ENCODE data around the gene GRIK4.
A peak's percentile ranks its signal among the peaks of the same experiment; 100 is the strongest.

Gene GRIK4

DNA sequence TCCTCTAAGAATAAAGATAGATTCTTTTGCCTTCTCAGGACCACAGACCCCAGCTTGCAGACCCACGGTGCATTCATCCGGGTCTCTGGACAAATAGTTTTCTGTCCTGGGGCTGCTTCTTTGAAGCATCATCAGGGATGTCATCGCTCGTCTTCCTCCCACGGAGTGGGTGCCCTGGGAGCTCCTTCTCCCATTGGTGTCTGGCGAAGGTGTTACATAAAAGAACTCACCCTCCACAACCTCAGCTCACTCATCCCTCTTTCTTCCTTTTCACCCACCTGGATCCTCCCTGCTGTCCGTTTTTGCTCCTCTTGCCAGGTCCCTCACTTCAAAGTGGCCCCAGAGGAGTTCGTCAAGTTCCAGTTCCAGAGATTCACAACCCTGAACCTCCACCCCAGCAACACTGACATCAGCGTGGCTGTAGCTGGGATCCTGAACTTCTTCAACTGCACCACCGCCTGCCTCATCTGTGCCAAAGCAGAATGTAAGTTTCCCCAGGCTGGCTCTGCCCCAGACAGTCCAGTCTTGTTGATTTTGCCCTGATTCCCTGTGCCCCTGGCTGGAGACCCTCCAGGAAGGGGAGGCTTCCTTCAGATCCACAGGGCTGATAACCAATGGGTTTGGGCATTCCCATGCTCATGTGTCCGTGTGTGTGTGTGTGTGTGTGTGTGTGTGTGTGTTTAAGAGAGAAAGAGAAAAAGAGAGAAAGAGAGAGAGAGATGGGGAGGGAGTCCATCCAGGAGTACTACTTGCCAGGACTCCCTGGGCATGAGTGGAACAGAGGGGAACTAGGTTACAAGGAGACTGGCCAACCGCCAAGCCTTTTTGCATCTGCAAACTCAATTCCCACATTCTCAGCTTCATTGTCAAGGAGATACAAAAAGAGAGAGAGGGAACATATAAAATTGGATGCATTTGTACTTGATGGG is 308.2 kb downstream of the GRIK4 start:
- H3K27me3 Mint-ChIP-seq: peaks cover 36 to 60% of the 10 kb centered on the region in 2 donors
- no peaks in the 10 kb centered on the region for H3K9me3 Mint-ChIP-seq
- no peaks in the 10 kb centered on the region for H3K36me3 Mint-ChIP-seq (ENCODE audit: insufficient read depth)
- ATAC-seq (replicated peaks) (no peak), DNase-seq (no peak)
- no peak overlapping the region for H3K4me3 Mint-ChIP-seq
- peaks cover 0 to 12% of the 10 kb centered on the region in 2 donors for H3K4me1 Mint-ChIP-seq (ENCODE audit: low read depth in 2 of 2)
- H3K27ac Mint-ChIP-seq: no peak overlapping the region

DNA sequence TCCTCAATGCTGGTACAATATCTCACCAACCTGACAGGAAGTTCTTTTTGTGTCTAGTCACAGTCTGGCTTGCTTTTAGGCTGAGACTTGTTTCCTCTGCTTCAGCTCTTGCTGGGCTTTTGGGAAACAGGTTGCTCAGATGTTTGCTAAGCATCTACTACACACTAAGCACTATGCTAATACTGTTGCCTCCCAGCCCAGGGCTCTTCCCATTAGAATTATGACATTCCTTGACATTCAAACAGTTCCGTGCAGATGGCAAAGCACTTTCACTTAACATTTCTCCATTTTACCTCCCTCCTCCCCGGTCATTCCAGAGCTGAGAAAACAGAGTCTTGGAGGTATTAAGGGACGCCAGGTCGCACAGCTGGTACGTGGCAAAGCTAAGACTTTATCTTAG is 311.6 kb downstream of the GRIK4 start:
- Mint-ChIP-seq H3K9me3 (no peaks in the 10 kb centered on the region), H3K36me3 (ENCODE audit: insufficient read depth) (no peaks in the 10 kb centered on the region), H3K27me3 (peaks cover 25 to 55% of the 10 kb centered on the region in 2 donors), H3K27ac (no peak overlapping the region), H3K4me3 (no peak overlapping the region), H3K4me1 (ENCODE audit: low read depth in 2 of 2) (peaks cover 0 to 7% of the 10 kb centered on the region in 2 donors)
- ATAC-seq (replicated peaks) (no peak), DNase-seq (no peak)

DNA sequence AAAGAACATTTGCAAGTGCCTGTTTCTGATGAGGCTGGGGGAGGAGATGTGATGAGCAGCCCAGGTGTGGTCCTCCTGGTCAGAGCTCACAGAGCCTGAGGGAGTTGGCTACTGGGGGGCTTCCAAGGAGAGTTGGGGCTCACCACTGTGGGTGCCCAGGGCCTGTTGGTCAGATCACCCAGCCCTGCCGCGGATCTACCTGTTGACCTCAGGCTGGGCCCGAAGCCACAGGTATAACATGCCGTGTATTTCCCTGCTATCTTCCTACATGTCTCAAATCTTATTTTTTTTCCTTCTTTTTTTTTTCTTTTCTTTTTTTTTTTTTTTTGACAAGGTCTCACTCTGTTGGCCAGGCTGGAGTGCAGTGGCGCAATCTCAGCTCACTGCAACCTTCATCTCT is 312.7 kb downstream of the GRIK4 start:
- Mint-ChIP-seq H3K9me3 (no peaks in the 10 kb centered on the region), H3K4me3 (no peak overlapping the region), H3K36me3 (ENCODE audit: insufficient read depth) (no peaks in the 10 kb centered on the region), H3K27me3 (peaks cover 15 to 55% of the 10 kb centered on the region in 2 donors), H3K27ac (no peak overlapping the region), H3K4me1 (ENCODE audit: low read depth in 2 of 2) (peaks cover 0 to 1% of the 10 kb centered on the region in 2 donors)
- no peak for DNase-seq
- ATAC-seq (replicated peaks): no peak

DNA sequence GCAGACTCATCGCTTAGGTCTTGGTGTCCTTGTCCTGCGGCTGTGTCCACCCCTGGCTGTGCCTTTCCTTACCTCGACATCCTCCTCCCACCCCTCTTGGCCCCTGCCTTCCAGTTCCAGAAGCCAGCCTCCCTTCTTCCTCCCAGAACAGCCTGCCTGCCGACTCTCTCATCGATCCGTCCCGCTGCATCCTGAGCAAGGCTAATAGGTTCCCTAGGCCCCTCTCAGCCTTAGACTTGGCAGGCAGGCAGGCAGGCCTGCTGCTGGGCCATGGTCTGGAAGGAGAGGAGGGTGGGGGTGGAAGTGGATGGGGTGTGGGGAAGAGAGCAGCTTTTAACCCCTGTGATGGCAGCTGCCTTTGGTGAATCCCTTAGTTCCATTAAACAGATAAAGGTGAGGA is 315.6 kb downstream of the GRIK4 start:
- Mint-ChIP-seq H3K27me3 (peaks cover 5 to 67% of the 10 kb centered on the region in 2 donors), H3K9me3 (no peaks in the 10 kb centered on the region), H3K36me3 (ENCODE audit: insufficient read depth) (no peaks in the 10 kb centered on the region), H3K4me1 (ENCODE audit: low read depth in 2 of 2) (no peaks in the 10 kb centered on the region), H3K27ac (no peak overlapping the region), H3K4me3 (no peak overlapping the region)
- ATAC-seq (replicated peaks) (no peak), DNase-seq (no peak)

DNA sequence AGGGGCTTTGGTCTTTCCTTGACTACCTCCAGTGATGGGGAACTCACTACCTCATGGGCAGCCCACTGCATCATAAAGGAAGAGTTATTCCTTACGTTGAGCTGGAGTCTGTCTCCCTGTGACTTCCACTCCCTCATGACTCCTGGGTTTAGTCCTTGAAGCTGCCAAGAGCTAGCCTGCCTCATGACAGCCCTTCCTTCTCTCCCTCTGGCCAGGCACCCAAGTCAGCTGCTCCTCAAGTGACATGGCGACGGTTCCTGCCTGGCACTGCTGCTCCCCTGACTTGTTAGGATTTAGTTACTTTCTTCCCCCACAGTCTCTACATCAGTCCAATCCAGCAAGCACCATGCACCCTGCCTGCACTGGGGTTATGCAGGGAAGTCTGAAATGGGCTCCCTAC is 316.3 kb downstream of the GRIK4 start:
- Mint-ChIP-seq H3K4me3 (no peak overlapping the region), H3K27ac (no peak overlapping the region), H3K27me3 (peaks cover 5 to 73% of the 10 kb centered on the region in 2 donors), H3K36me3 (ENCODE audit: insufficient read depth) (no peaks in the 10 kb centered on the region), H3K9me3 (no peaks in the 10 kb centered on the region), H3K4me1 (ENCODE audit: low read depth in 2 of 2) (no peaks in the 10 kb centered on the region)
- DNase-seq (no peak), ATAC-seq (replicated peaks) (no peak)

DNA sequence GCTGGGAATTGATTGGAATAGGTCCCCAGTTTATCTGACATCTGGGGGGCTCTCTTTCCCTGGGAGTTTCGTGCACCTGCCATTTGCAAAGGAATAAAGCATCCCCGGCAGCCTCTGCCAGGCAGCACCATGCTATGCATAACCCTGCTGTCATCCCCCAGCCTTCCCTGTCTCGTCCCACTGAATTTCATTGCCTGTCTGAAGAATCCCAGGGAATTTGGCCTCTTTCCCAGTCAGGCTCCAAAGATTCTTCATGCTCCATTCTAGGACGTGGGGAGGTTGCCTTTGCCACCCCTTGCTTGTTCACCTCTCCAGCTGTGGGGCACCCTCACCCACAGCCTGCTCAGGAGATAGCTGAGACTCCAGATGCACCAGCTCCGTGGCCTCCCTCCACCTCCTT is 317.3 kb downstream of the GRIK4 start:
- Mint-ChIP-seq H3K27me3 (peaks cover 12 to 75% of the 10 kb centered on the region in 2 donors), H3K9me3 (no peaks in the 10 kb centered on the region), H3K36me3 (ENCODE audit: insufficient read depth) (no peaks in the 10 kb centered on the region), H3K27ac (no peak overlapping the region), H3K4me3 (no peak overlapping the region), H3K4me1 (ENCODE audit: low read depth in 2 of 2) (peaks cover 0 to 4% of the 10 kb centered on the region in 2 donors)
- DNase-seq: no peak
- no peak for ATAC-seq (replicated peaks)

DNA sequence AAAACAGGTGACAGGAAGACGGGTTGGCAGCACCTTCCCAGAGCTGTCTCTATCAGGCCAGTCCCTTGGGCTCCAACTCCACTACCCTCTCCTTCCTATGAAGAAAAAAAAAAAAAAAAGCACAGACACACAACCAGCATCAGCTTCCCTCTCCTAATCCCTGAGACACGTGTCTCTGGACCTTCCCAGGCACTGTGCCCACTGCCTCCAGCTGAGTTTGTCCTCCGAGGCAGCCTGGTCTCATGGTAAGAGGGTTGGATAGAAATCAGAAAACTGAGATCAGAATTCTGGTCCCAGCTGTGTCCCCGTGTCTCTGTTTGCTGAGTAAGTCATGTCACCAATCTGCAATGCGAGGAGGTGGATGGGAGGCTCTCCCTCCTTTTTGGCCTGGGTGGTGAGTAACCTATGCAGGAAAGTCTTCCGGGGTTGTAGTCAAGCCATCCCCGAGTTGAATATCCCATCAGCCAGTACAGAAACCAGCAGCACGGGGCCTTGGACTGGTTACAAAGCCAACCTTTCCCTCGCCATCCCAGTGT is 318.6 kb downstream of the GRIK4 start:
- no peak overlapping the region for H3K27ac Mint-ChIP-seq
- peaks cover 0 to 4% of the 10 kb centered on the region in 2 donors for H3K4me1 Mint-ChIP-seq (ENCODE audit: low read depth in 2 of 2)
- H3K4me3 Mint-ChIP-seq: no peak overlapping the region
- ATAC-seq (replicated peaks): no peak
- peaks cover 12 to 79% of the 10 kb centered on the region in 2 donors for H3K27me3 Mint-ChIP-seq
- no peaks in the 10 kb centered on the region for H3K36me3 Mint-ChIP-seq (ENCODE audit: insufficient read depth)
- no peaks in the 10 kb centered on the region for H3K9me3 Mint-ChIP-seq
- DNase-seq: no peak

DNA sequence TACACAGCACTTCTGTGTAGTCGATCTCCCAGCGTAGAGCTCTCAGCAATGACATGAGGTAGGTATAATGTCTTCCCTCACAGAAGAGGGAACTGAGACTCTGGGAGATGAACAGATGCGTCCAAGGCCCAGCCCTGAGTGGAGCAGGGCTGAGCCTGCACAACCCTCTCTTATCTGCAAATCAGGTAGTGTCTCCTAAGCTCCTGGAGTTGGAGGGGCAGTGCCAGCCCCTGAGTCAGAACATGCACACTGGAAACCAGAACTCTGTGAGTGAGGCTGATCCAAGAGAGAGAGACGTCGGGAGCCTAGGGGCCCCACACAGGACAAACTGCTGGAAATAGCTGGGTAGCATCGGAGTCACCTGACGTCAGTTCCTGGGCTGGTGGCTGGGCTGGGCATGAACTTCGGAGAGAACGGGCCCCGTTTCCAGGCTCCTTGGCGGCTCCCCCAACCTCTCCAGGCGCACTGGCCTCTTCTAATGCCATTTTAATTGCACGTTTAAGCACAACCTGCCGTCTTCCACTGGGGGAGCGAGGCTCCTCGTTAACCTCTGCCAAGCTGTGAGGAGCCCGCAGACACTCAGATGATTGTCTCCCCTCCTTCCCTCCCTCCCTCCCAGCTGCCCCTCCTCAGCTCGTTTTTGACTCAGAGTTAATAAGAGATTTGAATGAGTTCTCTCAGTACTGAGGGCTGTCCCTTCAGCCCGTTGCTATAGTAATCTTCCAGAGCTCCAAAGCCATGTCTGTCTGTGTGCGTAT is 321.1 kb downstream of the GRIK4 start:
- no peak for DNase-seq
- H3K4me3 Mint-ChIP-seq: no peak overlapping the region
- ATAC-seq (replicated peaks): no peak
- no peaks in the 10 kb centered on the region for H3K9me3 Mint-ChIP-seq
- peaks cover 12 to 78% of the 10 kb centered on the region in 2 donors for H3K27me3 Mint-ChIP-seq
- H3K36me3 Mint-ChIP-seq (ENCODE audit: insufficient read depth): no peaks in the 10 kb centered on the region
- peak overlapping the region in 1 of 2 donors; percentile 30 for H3K27ac Mint-ChIP-seq
- H3K4me1 Mint-ChIP-seq (ENCODE audit: low read depth in 2 of 2): peaks cover 0 to 13% of the 10 kb centered on the region in 2 donors

DNA sequence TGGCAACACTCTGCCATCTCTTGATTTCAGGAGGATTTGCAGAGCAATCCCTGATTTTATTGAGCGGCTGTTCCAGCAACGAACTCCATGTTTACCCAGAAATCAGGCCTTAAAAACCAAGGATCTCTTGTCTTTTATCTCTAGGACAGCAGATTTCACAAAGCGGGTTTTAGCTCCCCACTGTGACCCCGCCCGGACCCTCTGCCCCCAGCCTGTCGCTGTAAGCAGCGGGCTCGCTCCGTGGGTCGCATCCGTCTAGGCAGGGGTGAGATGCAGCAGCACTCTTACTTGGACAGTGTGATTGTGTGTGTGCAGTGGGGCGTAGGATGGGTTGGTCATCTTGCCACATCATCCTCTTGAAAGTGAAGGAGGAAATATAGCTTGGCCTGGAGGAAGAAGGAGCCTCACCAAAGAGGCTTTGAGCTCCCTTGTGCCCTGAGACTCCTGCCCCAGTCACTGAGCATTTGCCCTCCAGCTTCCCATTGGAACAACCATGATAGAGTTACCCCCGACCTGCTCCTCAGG is 323.2 kb downstream of the GRIK4 start:
- no peak overlapping the region for H3K27ac Mint-ChIP-seq
- no peak overlapping the region for H3K4me3 Mint-ChIP-seq
- ATAC-seq (replicated peaks): no peak
- no peak for DNase-seq
- no peaks in the 10 kb centered on the region for H3K9me3 Mint-ChIP-seq
- H3K4me1 Mint-ChIP-seq (ENCODE audit: low read depth in 2 of 2): peaks cover 0 to 13% of the 10 kb centered on the region in 2 donors
- H3K36me3 Mint-ChIP-seq (ENCODE audit: insufficient read depth): no peaks in the 10 kb centered on the region
- H3K27me3 Mint-ChIP-seq: peaks cover 6 to 69% of the 10 kb centered on the region in 2 donors

DNA sequence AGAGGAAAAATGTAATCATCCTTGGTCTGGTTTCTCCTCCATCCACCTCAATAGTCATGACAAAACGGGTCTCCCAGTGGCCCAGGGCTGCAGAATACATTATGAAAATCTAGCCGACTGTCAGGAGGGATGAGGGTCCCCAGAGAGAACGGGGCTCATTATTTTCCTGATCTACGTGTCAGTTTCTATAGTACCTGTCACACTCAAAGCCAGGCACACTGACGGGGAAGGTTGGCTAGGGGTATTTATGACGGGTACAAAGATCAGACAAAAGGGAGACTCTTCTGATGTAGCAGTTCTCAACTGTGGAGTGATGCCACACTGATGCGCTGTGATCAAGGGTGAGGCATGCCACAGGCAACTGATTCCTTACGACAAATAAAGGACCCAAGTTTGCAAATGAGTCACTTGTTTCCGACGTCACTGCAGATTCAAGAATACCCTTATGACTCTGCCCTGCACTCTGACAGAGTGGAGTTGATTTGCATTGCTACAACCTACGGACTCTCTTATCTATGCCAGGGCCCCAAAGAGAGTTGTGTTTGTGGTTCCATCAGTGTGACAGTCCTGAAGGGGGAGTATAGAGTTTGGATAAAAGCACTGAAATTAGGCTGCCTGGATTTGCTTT is 324.2 kb downstream of the GRIK4 start:
- Mint-ChIP-seq H3K27me3 (peaks cover 6 to 70% of the 10 kb centered on the region in 2 donors), H3K9me3 (no peaks in the 10 kb centered on the region), H3K36me3 (ENCODE audit: insufficient read depth) (no peaks in the 10 kb centered on the region), H3K27ac (peak overlapping the region in 1 of 2 donors; percentile 59), H3K4me3 (no peak overlapping the region), H3K4me1 (ENCODE audit: low read depth in 2 of 2) (peaks cover 0 to 13% of the 10 kb centered on the region in 2 donors)
- ATAC-seq (replicated peaks): no peak
- peak in 1 of 3 experiments; percentile 3 for DNase-seq

DNA sequence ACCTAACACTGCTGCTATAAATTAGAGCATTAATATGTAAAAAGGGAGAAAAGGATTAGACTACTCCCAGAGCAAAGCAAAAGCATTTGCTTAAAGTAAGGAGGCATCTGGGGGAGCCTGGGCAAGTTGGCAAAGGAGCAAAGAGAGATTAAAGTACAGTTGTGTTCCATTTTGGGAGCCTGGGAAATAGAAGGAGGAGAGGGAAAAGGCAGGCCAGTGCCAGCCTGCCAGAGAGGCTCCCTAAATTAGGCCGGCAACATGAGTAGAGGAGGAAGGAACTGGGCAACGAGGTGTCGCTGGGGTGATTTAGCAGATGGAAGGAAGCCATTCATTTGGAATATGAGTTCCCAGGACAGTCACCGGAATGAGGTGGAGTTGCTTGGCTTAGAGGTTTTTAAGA is 326.1 kb downstream of the GRIK4 start:
- Mint-ChIP-seq H3K36me3 (ENCODE audit: insufficient read depth) (no peaks in the 10 kb centered on the region), H3K27me3 (peaks cover 6 to 58% of the 10 kb centered on the region in 2 donors), H3K4me1 (ENCODE audit: low read depth in 2 of 2) (peaks cover 0 to 13% of the 10 kb centered on the region in 2 donors), H3K9me3 (no peaks in the 10 kb centered on the region), H3K4me3 (no peak overlapping the region), H3K27ac (no peak overlapping the region)
- ATAC-seq (replicated peaks) (no peak), DNase-seq (no peak)

DNA sequence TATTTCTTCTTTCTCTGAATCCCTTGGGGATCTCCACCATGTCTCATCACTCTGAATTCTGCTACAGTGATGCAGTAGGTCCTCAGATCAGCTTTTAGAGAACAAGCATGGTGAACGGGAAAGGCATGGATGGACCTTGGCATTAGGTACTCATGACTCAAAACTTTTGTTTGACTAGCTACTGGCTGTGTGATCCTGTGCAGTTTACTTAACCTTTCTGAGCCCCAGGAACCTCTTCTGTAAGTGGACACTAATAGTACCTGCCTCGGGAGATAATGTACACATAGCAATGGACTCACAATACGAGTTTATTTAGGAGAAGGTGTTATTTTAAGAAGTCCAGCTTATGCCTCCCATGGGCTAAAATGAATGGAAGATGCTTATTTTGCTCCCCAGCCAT is 327.7 kb downstream of the GRIK4 start:
- no peak for ATAC-seq (replicated peaks)
- Mint-ChIP-seq H3K27me3 (peaks cover 0 to 60% of the 10 kb centered on the region in 2 donors), H3K9me3 (no peaks in the 10 kb centered on the region), H3K27ac (no peak overlapping the region), H3K4me1 (ENCODE audit: low read depth in 2 of 2) (peaks cover 0 to 8% of the 10 kb centered on the region in 2 donors), H3K4me3 (no peak overlapping the region), H3K36me3 (ENCODE audit: insufficient read depth) (no peaks in the 10 kb centered on the region)
- no peak for DNase-seq

DNA sequence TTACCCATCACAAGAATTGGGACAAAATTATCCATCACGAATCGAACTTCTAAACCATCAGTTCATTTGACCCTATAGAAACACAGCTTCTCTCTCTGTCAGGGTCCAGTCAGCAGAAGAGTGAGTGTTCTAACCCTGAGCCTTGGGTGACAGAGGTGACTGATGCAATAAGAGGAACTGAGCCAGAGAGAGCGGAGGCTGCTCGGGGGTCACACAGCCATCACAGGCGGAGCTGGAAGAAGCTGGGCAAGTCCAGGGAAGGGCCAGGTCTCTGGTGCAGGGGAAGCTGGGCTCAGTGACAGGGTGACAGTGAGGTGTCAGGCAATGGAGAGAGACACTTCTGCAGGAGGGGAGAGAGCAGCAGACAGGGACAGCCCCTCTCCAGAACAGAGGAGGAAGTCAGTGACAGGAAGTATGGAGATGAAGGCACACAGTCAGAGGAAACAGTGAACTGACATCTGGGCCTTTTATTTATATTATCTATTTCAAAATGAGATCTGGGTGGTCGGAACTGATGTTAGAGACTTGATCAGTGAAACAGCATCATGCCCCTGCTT is 328.4 kb downstream of the GRIK4 start:
- ATAC-seq (replicated peaks): no peak
- DNase-seq: no peak
- Mint-ChIP-seq H3K36me3 (ENCODE audit: insufficient read depth) (no peaks in the 10 kb centered on the region), H3K4me3 (no peak overlapping the region), H3K27me3 (peaks cover 0 to 53% of the 10 kb centered on the region in 2 donors), H3K4me1 (ENCODE audit: low read depth in 2 of 2) (peaks cover 0 to 8% of the 10 kb centered on the region in 2 donors), H3K9me3 (no peaks in the 10 kb centered on the region), H3K27ac (no peak overlapping the region)
